NCI-H345 (cell line): ENCODE measurements around the gene PKDCC.

Source experiments
- DNase-seq: peaks from one replicate; lab custom pipeline; 2025; lab: John Stamatoyannopoulos, UW

Gene PKDCC

DNA sequence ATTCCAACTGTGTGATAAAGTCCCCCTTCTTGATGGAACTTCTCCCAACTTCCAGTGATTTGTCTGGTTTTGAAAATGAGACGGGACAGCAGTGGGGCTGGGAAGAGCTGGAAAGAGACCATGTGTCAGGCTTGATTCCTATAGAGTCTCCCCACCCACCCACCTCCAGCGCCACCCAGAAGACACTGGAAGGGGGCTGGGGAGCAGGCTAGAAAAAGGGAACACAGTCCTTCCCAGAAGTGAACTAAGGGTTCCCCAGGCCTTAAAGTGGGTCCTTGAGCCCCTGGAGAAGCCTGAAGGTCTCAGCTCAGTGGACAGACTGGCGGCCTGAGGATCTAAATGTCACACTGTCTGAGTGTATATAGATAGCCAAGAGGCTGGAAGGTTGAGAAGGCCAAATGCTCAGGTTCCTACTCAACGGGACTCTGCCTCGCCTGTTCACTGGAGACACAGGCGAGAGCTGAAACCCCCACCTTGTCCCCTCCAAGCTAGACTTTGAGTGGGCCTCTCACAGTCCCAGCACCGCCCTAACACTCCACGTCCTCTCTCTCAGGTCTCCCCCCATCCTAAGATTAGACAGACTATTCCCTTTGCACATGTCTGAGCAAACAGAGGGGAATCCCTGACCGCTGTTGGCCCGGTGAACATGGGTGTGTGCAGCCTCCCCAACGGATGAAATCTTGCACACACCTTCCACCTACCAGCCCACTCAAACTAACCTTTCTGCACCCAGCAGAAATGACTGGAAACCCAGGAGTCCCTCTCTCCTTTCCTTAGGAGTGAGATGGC is 1.6 kb downstream of the PKDCC start:
- no peak for DNase-seq

DNA sequence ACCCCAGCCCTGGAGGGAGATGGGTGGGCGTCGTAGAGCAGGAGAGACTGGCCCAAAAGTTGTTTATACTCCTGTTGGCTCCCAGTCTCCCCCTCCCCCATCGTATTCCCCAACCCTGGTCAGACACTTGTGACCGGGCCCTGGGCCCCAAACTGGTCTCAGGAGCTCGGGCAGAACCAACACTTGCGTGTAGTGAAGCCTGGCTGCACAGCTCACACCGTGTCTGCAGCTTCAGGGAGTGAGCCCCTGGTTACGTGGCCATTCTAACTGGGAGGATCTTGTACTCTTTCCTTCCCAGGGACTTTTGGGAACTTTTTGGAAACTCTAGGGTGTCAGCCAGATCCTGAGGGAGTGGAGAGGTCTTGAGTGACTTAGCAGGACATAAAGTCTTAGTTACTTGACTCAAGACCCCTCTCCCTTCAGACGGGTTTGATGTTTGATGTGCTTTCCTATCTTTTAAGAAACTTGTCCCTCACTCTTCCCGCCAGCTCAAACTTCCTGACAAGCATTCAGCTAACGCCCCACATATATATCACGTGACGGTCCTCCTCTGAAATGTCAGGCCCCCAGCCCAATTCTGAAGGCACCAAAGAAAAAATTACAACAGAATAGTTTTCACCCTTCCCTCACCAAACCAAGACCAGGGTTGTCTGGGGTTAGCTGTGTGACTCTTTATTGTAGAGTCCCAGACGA is 2.3 kb downstream of the PKDCC start:
- no peak for DNase-seq

DNA sequence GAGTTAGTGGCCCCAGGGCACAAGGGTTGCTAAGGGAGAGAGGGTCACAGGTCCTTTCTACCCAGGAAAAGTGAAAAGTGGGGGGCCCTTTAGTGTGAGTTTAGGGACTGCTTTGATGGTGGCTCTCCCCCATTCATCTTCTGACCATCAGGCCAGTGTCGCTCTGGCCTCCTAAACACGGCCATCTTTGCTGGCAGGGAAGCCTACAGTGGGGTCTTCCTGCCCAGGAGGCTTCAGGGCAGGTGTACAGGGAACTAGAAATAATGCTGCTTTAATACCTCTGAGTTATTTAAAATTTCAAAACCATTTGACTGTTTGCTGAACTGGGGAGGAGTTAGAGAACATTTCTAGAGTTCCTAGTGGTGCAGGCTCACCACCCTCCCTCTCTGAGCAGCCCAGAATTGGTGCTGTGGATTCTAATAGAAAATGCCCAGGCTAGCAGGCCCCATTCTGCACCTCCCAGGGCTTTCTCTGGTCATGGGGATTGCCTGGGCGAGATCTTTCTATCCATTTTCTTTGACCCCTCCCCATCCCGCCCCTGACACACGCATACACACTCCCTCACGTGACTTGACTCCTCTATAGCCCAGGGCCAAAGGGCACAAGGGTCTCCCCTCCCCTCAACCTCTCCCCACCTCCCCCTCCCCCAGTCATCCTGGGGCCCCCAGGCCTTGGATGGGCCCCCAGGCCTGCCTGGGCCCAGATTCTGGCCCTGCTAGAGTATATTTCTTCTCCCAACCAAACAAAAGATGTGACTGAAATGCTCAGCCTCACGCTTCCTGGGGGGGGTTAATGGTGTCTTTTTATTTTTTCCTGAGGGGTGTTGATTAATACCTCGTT is 3.1 kb downstream of the PKDCC start:
- no peak for DNase-seq

DNA sequence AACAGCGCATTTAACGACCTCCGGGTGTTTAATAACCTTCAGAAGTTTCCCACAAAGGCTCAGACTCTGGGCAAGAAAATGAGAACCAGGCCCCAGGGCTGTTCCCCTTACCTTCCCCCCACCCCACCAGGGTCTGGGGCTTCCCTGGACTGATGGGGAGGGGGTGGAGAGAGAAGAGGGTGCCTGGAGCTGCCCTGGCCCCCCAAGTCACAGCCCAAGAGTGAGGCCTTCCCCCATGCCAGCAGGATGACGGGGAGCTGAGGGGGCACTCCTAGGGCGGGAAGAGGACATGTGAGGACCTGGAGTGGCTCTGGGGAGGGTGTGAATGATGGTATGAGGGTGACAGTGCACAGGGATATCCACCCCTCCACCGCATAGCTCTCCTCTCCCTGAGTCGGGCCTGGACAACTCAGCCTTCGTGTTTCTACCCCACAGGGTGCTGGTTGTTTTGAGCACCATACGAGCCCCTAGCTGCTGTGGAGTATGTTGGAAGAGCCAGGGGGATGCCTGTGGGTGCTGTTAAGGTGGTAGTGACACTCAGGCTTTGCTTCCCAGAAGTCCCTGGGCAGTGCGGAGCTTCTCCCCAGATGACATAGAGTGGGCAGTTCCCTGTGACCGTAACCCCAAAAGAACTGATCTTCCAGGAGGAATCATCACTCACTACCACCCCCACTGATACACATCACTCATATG is 3.9 kb downstream of the PKDCC start:
- DNase-seq, result no peak

DNA sequence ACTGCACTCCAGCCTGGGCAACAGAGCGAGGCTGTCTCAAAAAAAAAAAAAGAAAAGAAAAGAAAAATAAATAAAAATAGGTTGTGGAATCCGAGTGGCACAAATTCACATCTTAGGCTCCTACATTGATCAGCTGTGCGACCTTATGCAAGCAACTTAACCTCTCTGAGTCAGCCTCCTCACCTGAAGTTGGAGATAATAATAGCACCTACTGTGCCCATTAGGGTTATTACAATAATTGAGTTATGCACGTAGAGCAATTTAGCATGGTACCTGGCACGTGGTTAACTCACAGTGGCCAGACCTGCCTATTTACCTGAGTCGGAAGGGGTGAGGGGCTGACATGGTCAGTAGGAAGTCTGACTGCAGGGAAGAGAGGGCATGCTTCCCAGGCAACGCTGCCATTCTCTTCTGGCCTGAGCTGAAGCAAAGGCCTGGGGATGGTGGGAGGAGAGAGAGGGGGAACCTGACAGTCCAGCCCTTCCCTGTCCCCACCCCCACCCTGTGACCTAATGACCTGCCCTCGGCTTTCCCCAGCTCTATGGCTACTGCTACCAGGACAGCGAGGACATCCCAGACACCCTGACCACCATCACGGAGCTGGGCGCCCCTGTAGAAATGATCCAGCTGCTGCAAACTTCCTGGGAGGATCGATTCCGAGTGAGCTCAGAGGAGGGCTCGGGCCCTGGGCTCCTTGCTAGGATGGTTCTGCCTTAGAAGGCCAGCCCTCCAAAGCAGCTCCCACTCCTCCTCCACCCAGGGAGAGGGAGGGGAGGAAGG is 5.1 kb downstream of the PKDCC start:
- DNase-seq, result no peak

DNA sequence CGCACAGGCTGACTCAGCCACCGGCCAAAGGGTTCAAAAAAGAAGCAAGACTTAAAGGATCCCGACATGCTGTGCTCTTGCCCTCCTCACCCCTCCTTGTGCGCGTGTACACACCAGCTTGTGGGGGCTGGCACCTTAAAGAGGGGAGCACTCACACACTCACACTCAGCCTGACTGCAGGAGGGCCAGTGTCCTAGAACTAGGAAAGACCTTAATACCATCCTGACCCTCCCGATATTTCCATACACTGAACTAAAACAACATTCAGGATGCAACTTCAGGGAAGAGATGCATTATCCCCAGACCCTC is 5.6 kb downstream of the PKDCC start:
- no peak for DNase-seq

DNA sequence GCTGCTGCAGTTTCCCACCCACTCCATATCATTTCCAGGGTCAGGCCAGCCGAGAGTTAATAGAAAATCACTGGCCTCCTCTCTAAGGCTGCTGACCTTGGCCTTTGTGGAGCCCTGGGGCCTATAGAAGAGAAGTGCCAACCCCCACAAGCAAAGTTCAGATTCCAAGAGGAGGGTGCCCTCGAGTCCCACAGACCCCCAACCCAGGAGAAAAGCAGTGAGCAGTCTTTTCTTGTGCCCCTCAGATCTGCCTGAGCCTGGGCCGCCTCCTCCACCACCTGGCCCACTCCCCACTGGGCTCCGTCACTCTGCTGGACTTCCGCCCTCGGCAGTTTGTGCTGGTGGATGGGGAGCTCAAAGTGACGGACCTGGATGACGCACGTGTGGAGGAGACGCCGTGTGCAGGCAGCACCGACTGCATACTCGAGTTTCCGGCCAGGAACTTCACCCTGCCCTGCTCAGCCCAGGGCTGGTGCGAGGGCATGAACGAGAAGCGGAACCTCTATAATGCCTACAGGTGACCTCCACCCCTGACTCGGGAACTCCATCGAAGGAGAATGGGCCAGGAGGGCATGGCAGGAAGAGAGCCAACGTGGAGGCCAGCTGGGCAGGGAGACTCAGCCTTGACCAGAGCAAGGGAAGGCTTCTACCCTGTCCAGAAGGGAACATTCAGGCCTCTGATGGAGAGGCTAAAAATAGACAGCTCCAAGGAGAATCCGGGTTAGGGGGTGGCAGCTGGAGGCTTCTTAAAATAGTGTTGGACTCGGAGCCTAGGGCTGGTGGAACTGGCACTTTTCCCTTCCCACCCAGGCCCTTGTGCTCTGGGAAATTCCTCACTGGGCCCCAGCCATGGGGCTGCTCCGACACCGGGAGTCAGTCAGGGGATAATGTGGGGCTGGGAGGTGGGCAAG is 6.2 kb downstream of the PKDCC start:
- DNase-seq, result no peak

DNA sequence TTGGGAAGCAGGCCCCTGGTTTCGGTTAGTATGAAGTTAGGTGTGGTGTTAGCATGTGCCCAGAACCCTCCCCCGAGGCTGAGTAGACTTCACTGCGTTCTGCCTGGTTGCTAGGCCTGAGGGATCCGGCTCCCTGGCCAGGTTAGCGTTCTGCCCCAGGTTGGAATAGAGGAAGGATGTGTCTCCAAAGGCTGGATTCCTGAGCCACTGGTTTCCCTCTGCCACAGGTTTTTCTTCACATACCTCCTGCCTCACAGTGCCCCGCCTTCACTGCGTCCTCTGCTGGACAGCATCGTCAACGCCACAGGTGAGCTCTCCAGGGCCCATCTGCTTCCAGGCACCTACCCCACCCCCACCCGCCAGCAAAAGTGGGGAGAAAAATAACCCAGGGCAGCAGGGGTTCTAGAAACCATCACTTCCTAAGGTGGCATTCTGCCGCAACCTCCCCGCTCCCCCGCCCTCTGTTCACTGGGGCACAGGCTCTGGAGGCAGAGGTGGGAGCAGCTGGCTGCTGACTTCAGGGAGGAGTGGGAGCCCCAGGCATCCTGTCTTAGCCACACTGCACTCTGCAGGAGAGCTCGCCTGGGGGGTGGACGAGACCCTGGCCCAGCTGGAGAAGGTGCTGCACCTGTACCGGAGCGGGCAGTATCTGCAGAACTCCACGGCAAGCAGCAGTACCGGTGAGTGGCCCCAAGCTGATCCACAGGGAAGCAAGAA is 7.1 kb downstream of the PKDCC start:
- no peak for DNase-seq

DNA sequence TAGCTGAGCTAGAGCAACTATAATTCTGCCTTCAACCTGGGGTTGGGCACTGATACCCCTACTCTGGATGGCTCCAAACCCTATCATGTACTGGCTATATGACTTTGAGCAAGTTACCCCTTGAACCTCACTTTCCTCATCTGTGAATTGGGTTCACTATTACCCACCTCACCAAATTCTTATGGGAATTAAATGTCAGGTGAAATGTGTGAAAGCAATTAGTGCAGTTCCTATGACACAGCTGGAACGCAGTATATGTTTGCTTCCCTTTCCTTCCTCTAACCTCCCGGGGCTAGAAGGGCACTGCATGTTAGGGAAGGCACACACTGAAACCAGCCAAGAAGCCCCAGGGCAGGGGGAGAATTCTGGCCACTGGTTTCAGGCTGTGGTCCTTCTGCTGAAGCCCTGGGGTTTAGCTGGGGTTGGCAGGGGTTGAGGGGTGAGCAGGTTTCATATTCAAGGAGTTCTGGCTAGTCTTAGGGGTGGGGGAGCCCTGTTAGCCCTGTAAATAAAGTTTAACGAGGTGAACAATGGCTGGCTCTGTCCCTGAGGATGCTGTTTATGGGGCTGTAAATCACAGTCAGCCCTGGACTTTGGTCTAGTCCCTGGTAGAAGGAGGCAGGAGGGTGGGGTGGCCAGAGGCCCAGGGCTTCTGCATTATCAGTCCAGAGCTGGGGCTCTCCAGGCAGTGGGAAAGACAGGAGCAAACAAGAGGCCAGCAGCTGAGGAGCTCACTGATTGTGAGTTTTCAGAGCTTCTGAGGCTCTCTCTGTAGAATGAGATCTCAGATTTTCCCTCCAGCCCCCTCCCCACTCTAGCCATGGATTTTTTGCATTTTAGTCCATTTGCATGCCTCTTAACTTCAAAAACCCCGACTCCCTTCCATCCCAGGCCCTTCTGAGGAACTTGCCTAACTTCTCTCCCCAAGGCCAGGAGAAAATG is 8.0 kb downstream of the PKDCC start:
- no peak for DNase-seq

DNA sequence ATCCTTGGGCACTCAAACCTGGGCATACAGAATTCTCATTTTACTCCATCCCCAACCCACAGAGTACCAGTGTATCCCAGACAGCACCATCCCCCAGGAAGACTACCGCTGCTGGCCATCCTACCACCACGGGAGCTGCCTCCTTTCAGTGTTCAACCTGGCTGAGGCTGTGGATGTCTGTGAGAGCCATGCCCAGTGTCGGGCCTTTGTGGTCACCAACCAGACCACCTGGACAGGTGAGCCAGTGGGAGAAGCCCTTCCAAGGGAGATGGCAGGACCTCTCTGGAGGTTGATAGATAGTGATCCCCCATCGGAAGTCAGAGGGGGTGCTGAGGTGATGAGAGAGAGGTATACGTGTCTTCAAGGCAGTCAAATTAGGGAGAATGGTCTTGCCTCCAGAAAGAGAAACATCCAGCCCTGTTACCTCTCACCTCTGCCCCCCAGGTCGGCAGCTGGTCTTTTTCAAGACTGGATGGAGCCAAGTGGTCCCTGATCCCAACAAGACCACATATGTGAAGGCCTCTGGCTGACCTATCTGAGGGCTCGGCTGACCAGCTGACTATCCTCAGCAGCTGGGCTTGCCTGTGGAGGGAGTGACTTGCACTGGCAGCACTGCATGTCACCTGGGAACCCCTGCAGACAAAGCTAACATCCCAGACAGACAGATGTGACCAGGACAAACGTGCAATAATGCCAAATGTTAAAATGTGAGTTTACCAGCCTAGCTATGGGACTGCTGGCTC is 9.5 kb downstream of the PKDCC start:
- DNase-seq, result no peak

DNA sequence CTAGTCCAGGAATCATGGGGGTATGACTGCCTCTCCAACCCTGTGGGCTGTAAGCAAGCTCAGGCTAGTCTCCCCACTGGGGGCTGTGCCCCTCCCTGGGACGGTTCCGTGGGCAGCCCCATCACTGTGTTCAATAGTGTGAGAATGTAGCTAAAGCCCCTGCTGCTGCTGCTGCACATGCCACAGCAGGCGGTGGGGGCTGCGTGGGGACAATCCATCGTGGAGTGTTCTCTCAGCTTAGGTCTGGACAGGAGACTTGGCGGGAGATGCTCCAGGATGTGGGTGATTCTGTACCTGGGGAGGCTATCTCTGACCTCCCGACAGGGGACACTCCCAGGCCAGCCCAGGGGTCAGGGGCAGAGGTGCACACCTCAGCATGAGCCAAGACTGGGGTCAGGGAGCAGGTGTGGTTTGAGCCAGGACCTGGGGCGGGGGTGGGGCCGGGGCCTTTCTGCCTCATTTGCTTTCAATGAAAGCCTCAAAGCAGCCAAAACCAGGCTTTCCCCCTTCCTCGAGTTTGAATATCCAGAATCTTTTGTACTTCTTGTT is 10.2 kb downstream of the PKDCC start:
- no peak for DNase-seq

DNA sequence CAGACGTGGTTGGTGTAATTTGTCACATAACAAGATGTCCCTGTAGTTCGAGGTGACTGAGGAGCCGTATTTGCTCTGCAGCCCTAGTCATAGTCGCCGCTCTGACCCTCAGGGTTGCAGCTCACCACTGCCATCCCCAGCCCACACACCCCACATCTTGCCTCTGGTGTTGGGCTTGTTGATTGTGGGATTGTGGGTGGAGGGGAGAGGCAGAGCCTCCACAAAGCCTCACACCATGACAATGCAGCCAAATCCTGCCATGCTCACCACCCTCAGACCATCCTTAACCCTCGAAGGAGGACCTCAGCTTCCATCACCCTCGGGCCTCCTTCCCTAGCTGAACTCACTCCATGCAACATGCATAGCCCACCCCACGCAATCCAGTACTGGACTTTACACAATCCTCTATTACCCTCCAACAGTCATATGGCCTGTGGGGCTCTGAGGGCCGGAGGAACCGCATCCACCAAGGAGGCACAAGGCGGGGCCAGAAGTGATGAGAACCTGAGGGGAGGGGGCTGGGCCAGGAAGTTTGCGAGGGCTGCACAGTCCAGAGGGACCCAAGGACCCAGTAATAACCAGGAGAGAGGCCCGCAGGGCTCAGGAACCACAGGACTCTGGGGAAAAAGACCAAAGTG is 11.6 kb downstream of the PKDCC start:
- DNase-seq, result no peak

DNA sequence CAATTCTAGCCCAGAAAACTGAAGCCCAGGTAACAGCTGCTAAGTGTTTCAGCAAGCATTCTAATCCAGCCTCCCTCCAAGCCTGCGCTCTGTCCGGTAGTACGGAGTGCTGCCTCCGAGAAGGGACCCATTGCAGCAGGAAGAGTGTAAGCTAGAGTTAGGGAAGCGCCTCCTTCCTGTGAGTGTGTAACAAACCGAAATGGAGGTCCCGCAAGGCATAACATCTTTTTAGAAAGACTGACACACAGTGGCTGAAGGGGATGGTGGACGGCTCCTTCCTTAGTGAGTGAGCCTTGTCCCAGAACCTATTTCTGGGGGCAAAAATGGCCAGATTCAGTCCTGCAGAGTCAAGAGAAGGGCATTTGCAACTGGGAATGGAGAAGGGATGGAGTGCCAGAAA is 12.2 kb downstream of the PKDCC start:
- no peak for DNase-seq

DNA sequence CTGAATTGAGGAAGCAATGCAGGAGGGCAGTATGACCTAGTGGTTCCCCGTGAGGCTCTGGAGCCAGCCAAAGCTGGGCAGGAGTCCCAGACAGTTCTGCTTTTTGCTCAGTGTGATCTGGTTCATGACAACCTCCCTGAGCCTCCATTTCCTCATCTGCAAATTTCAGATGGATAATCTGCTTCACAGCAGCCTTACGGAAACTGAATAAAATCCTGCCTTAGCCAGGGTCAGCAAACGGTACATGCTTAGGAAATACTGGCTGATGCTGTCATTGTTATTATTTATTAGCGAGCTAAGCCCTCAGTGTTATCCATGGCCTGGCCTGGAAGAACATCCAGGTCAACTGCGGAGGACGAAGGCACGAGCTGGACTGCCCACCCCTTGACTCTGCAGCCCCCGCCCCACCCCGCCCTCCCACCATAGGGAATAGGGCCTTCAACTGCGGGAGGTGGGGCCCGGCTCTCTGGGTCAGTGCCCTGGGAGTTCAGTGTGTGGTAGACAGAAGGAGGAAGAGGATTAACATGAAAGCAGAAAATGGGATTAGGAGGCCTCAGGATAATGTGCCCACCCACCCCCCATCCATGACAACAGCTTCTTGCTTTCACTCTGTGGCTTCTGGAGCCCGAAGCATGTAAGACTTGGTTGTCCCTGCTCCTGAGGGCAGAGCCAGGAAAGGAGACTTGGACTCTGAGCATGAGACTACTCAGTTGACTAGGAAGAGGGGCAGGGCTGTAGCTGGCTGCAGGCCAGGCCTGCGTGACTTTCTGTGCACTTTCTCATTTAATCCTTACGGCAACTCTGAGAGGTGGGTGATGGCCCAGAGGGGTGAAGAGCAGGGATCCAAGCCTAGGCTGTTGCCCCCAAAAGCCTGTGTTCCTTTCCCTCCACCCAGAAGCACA is 13.1 kb downstream of the PKDCC start:
- no peak for DNase-seq

DNA sequence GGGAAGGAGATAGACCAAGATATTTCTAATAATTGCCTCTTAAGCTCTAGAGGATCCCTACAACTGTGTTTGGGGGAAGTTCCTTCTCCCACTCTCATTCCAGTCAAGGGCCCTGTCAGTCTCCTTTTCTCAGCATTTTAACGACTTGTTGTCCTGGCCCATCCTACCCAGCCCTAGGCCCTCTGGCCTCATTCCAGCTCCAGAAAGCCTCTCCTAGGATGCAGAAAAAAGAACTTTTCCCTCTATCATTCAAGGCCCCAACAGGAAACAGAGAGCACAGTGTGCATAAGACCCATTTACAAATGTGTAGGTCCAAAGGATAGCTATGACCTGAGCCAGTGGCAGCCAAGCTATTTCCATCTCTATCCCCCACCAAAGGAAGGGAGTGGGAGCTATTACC is 14.0 kb downstream of the PKDCC start:
- DNase-seq, result no peak
